HEK293T (cell line): Measurements from ENCODE around the gene EIF6.

Experiments used
- BHLHE40 ChIP-seq: fragments of 450-650 bp; IDR thresholded peaks from 2 replicates; pipeline ENCODE4 v1.6.1; 2016; ENCODE audit warnings: mild to moderate bottlenecking, moderate library complexity, borderline replicate concordance
- CTBP1 ChIP-seq: fragments of 450-650 bp; IDR thresholded peaks from 2 replicates; pipeline ENCODE4 v1.6.1; 2016; ENCODE audit warnings: borderline replicate concordance
- ELF4 ChIP-seq: fragments of 450-650 bp; IDR thresholded peaks from 2 replicates; pipeline ENCODE4 v1.6.1; 2017; ENCODE audit warnings: antibody characterized with exemption
- FOXA1 ChIP-seq: fragments of 450-650 bp; IDR thresholded peaks from 2 replicates; pipeline ENCODE4 v1.6.1; 2016; ENCODE audit warnings: mild to moderate bottlenecking
- FOXK2 ChIP-seq: fragments of 450-650 bp; IDR thresholded peaks from 2 replicates; pipeline ENCODE4 v1.6.1; 2016; ENCODE audit warnings: mild to moderate bottlenecking
- FOXM1 ChIP-seq: fragments of 450-650 bp; IDR thresholded peaks from 2 replicates; pipeline ENCODE4 v1.6.1; 2017; ENCODE audit warnings: mild to moderate bottlenecking, borderline replicate concordance
- HDGF ChIP-seq: fragments of 450-650 bp; IDR thresholded peaks from 2 replicates; pipeline ENCODE4 v1.6.1; 2017; ENCODE audit warnings: antibody characterized with exemption, borderline replicate concordance
- LEF1 ChIP-seq: fragments of 450-650 bp; IDR thresholded peaks from 2 replicates; pipeline ENCODE4 v1.6.1; 2017; ENCODE audit warnings: mild to moderate bottlenecking, borderline replicate concordance
- NFRKB ChIP-seq: fragments of 450-650 bp; IDR thresholded peaks from 2 replicates; pipeline ENCODE4 v1.6.1; 2016; ENCODE audit warnings: mild to moderate bottlenecking, moderate library complexity
- SP1 ChIP-seq: fragments of 450-650 bp; IDR thresholded peaks from 2 replicates; pipeline ENCODE4 v1.6.1; 2017
- SUZ12 ChIP-seq: fragments of 450-650 bp; IDR thresholded peaks from 2 replicates; pipeline ENCODE4 v1.6.1; 2016; ENCODE audit warnings: mild to moderate bottlenecking
- ZNF384 ChIP-seq: fragments of 450-650 bp; IDR thresholded peaks from 2 replicates; pipeline ENCODE4 v1.6.1; 2016
- TF ChIP-seq, protein P1 (sequence below): fragments of 450-650 bp; IDR thresholded peaks from 2 replicates; pipeline ENCODE4 v1.6.1; 2016

DNA sequence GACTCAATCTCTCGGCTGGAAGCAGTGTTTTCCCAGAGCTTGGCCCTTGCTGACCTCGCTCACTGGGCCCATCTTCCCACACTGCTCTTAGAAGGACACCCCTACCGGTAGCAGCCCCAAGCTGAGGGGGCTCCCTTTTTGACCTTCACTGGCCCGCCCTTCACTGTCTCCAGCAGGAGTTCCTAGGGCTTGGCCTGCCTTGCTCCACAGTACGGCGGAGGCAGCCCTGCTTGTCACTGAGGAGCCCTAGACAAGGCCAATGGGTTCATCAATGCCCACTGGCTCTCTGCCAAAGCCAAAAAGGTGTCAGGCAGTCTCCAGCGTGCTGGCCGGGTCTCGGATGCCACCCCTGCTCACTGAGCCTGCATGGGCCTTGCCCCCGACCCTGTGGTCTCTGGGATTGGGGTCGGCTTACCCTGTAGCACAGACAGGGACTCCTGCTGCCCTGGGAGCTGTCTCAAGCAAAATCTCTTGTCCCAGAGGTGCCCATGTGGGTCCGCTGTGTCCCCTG, 8.8 kb downstream of the EIF6 start:
- no peak for TF ChIP-seq FOXM1
- TF ChIP-seq BHLHE40, result no peak
- no peak for TF ChIP-seq ZNF384
- no peak for TF ChIP-seq LEF1
- TF ChIP-seq SP1, result no peak
- TF ChIP-seq ELF4, result no peak
- no peak for TF ChIP-seq HDGF
- no peak for TF ChIP-seq FOXA1
- no peak for TF ChIP-seq NFRKB
- TF ChIP-seq, protein P1, sequence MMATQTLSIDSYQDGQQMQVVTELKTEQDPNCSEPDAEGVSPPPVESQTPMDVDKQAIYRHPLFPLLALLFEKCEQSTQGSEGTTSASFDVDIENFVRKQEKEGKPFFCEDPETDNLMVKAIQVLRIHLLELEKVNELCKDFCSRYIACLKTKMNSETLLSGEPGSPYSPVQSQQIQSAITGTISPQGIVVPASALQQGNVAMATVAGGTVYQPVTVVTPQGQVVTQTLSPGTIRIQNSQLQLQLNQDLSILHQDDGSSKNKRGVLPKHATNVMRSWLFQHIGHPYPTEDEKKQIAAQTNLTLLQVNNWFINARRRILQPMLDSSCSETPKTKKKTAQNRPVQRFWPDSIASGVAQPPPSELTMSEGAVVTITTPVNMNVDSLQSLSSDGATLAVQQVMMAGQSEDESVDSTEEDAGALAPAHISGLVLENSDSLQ, result no peak
- TF ChIP-seq FOXK2, result no peak
- no peak for TF ChIP-seq CTBP1
- no peak for TF ChIP-seq SUZ12
